Bronchial epithelial cell (primary cell): ENCODE measurements around the gene KCTD20. TPM values are rescaled to one million over a fixed set of nuclear protein-coding genes. Genes with fewer than 3 reads are reported as not detected.

Experiments
- DNase-seq: peaks from one replicate; pipeline ENCODE4 v3.0.0-alpha.2; 2010; ENCODE audit warnings: low read depth
- FAIRE-seq: peaks from 2 replicates; lab custom pipeline; 2011; peaks lifted over from hg19 to GRCh38; lab: Jason Lieb, UNC
- H3K27me3 ChIP-seq: 2 replicates; pipeline ENCODE4 v1.5.1; 2011; ENCODE audit warnings: low read length; ENCODE audit not compliant: control insufficient read depth, insufficient read depth
- H3K36me3 ChIP-seq: 2 replicates; pipeline ENCODE4 v1.5.1; 2011; ENCODE audit warnings: low read length; ENCODE audit not compliant: control insufficient read depth, insufficient read depth
- H3K4me3 ChIP-seq: 2 replicates; pipeline ENCODE4 v1.5.1; 2011; ENCODE audit warnings: mild to moderate bottlenecking, low read depth, low read length, control low read depth
- total RNA-seq: library from RNA; depleted of rRNA; stranded (reverse); fragments of >200 nt; gene quantifications from 2 replicates; pipeline ENCODE4 v1.2.1, GENCODE V29; 2014
- TF ChIP-seq, protein P1 (sequence below): IDR thresholded peaks from 2 replicates; pipeline ENCODE4 v1.5.1; 2011; ENCODE audit warnings: mild to moderate bottlenecking, moderate library complexity, low read length, control low read depth, inconsistent platforms; ENCODE audit not compliant: insufficient read depth, severe bottlenecking

Gene KCTD20
- total RNA-seq, 1 donor from 2014 or later, result 26.6 TPM

DNA sequence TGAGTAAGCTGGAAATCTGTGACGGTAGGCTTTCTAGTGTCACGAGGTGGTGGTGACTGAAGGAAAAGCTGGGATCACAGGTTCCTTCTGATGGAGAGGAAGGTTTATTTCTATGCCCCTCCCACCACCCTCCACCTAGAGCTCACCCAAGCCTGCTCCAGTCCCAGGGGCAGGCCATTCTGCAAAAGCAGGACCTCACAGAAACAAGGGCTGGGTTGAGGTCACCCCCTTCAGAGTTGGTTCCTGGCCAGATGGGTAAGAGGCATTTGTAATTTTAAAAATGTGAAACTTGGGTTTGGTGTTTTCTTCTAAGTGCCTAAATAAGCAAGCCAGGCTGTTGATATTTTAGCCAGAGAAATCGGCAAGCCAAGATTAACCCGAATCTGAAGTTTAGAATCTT lies 46.6 kb downstream of the KCTD20 start:
- DNase-seq (no peak), FAIRE-seq (no peak)
- H3K27me3 ChIP-seq, result no peaks in the 10 kb centered on the region
- no peak overlapping the region for H3K4me3 ChIP-seq
- TF ChIP-seq, protein P1, sequence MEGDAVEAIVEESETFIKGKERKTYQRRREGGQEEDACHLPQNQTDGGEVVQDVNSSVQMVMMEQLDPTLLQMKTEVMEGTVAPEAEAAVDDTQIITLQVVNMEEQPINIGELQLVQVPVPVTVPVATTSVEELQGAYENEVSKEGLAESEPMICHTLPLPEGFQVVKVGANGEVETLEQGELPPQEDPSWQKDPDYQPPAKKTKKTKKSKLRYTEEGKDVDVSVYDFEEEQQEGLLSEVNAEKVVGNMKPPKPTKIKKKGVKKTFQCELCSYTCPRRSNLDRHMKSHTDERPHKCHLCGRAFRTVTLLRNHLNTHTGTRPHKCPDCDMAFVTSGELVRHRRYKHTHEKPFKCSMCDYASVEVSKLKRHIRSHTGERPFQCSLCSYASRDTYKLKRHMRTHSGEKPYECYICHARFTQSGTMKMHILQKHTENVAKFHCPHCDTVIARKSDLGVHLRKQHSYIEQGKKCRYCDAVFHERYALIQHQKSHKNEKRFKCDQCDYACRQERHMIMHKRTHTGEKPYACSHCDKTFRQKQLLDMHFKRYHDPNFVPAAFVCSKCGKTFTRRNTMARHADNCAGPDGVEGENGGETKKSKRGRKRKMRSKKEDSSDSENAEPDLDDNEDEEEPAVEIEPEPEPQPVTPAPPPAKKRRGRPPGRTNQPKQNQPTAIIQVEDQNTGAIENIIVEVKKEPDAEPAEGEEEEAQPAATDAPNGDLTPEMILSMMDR, result no peak
- H3K36me3 ChIP-seq, result peaks cover 2% of the 10 kb centered on the region

DNA sequence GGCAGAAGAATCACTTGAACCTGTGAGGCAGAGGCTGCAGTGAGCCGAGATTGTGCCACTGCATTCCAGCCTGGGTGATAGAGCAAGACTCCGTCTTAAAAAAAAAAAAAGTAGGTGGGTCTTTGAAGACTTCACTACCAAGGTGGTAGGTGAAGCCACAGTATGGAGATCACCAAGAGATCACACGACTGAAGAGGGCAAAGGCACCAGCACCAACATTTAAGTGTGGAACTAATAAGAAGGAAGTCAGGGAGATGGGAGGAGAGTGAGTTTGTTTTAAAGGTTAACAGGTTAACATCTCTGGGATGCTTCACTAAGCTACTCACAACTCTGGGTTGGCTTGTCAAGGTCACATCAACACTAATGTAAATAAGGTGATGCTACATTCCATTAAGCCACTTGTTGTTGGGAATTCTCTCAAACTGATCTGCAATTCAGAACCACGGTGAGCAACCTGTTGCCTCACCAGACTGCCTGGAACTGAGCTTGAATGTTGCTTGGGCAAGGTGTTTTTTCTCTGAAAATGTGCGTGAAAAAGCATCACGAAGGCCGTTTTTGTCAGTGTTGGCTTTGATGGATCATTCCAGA lies 48.7 kb downstream of the KCTD20 start:
- TF ChIP-seq, protein P1, result no peak
- peak; percentile 18 for FAIRE-seq
- H3K27me3 ChIP-seq, result no peaks in the 10 kb centered on the region
- DNase-seq, result no peak
- no peak overlapping the region for H3K4me3 ChIP-seq
- peaks cover 8% of the 10 kb centered on the region for H3K36me3 ChIP-seq

DNA sequence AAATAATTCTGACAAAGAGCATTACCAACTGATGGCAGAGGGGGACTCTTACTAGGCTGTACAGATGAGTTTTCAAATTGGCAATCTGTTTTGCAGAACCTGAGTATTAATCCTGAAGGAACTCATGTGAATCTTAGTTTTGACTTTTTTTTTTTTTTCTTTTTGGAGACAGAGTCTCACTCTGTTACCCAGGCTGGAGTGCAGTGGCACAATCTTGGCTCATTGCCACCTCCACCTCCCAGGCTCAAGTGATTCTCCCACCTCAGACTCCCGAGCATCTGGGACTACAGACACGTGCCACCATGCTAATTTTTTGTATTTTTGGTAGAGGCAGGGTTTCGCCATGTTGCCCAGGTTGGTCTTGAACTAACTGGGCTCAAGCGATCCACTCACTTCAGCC lies 49.3 kb downstream of the KCTD20 start:
- Histone ChIP-seq H3K4me3 (no peak overlapping the region), H3K27me3 (no peaks in the 10 kb centered on the region), H3K36me3 (peaks cover 7% of the 10 kb centered on the region)
- TF ChIP-seq, protein P1, result no peak
- DNase-seq (no peak), FAIRE-seq (no peak)

DNA sequence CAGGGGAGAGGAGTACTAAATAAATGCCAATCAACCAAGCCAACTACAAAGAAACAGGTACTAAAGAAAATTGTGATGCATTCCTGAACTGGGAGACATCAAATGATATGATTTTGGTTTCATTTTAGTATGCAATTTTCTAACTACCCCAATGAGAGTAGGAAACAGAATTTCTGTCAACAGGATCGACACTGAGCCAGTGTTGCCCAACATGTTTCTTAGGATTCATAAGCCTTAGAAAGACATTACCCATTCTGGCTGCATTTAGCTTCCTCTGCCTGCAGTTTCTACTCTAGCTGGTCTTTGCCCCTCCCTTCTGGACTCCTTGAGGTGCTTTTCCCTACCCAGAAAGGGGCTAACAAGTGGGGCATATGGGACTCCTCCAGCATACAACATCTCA lies 49.8 kb downstream of the KCTD20 start:
- Histone ChIP-seq H3K36me3 (peaks cover 7% of the 10 kb centered on the region), H3K4me3 (no peak overlapping the region), H3K27me3 (no peaks in the 10 kb centered on the region)
- TF ChIP-seq, protein P1, result no peak
- DNase-seq (no peak), FAIRE-seq (no peak)

DNA sequence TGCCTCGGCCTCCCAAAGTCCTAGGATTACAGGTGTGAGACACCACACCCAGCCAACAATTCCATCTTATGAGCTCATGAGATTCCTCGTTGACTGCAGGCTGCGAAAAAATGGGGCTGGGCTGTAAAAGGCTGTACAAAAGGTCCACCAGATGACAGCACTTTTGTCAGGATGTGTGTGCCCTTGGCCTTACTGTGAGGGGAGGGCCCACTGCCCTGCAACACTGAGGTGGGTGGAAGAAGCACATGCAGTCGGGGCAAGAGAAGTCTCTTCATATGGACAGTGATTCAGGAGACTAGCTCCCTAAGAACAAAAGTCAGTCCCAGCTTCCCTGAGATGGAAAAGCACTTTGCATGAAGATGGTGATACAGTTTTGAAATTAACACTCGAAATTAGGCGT lies 50.5 kb downstream of the KCTD20 start:
- no peaks in the 10 kb centered on the region for H3K27me3 ChIP-seq
- peaks cover 7% of the 10 kb centered on the region for H3K36me3 ChIP-seq
- DNase-seq, result no peak
- TF ChIP-seq, protein P1, result no peak
- no peak overlapping the region for H3K4me3 ChIP-seq
- FAIRE-seq, result no peak

DNA sequence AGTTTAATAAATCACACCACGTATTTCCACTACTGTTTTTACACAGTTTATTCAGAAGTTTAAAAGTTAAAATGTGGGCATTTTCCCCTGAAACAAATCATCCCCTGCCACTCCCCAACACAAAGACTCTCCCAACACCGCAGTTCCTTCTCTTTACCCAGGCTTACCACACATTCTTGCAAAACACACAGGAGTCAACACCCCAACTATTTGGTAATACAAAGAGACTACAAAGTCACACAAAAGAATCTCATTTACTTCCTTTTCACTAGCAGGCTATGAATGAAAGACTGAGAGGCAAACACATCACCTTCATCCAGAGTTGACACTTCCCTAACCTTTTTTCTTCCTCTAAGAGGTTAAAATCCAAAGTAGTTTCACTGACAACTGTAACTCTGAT lies 51.1 kb downstream of the KCTD20 start:
- TF ChIP-seq, protein P1, result no peak
- H3K36me3 ChIP-seq, result peaks cover 7% of the 10 kb centered on the region
- no peaks in the 10 kb centered on the region for H3K27me3 ChIP-seq
- FAIRE-seq, result peak; percentile 40
- DNase-seq, result peak; percentile 58
- H3K4me3 ChIP-seq, result no peak overlapping the region
